Vagina (tissue), 2 donors: ENCODE results near the gene CCDC92B.

Experiments used
- CTCF ChIP-seq, 3 experiments: fragments of 450-650 bp in 2 of 3; fragments of 200-600 bp in 1 of 3; sonication (generic) in 1 of 3; IDR thresholded peaks; one replicate each; pipeline ENCODE4 v1.5.1; 2017 to 2019; ENCODE audit warnings: antibody characterized with exemption in 3 of 3, mild to moderate bottlenecking in 2 of 3, moderate library complexity in 2 of 3
- POLR2A ChIP-seq, 2 donors: fragments of 450-650 bp; IDR thresholded peaks; one replicate each; pipeline ENCODE4 v1.6.1; 2017; ENCODE audit warnings: antibody characterized with exemption in 2 of 2, mild to moderate bottlenecking in 2 of 2, moderate library complexity in 2 of 2
- POLR2AphosphoS5 ChIP-seq, 2 donors: sonication (generic); formaldehyde crosslinking; IDR thresholded peaks; one replicate each; pipeline ENCODE4 v1.9.0; 2017; ENCODE audit warnings: antibody characterized with exemption in 2 of 2, mild to moderate bottlenecking in 2 of 2, low read depth in 1 of 2; ENCODE audit not compliant: insufficient read depth in 1 of 2

GRCh38 chr17:2755891-2756724 is 6.7 kb upstream of the CCDC92B start:
- no peak for TF ChIP-seq CTCF (IDR thresholded peaks at IDR 0.05)
- TF ChIP-seq POLR2AphosphoS5 (IDR thresholded peaks at IDR 0.05; ENCODE audit: insufficient read depth in 1 of 2, low read depth in 1 of 2), result no peak
- no peak for TF ChIP-seq POLR2A (IDR thresholded peaks at IDR 0.05)
